Measurements from ENCODE around the gene DNAH1.

- TF ChIP-seq CTCF (CRISPR knock-in tag; IDR thresholded peaks at IDR 0.05) (no peak), CEBPB (IDR thresholded peaks at IDR 0.05; ENCODE audit: borderline replicate concordance, low read depth, low read length) (no peak), NCOA5 (CRISPR knock-in tag; IDR thresholded peaks at IDR 0.05) (no peak), JUND (CRISPR knock-in tag; IDR thresholded peaks at IDR 0.05) (no peak), ATF4 (CRISPR knock-in tag; IDR thresholded peaks at IDR 0.05) (no peak), ZNF24 (IDR thresholded peaks at IDR 0.05) (no peak), ZBTB2 (CRISPR knock-in tag; IDR thresholded peaks at IDR 0.05; ENCODE audit: low read depth) (no peak), POGZ (CRISPR knock-in tag; IDR thresholded peaks at IDR 0.05) (no peak), ZBTB10 (CRISPR knock-in tag; IDR thresholded peaks at IDR 0.05; ENCODE audit: borderline replicate concordance) (no peak), ZNF124 (CRISPR knock-in tag; IDR thresholded peaks at IDR 0.05) (no peak), ZNF274 (CRISPR knock-in tag; IDR thresholded peaks at IDR 0.05) (no peak), ZFYVE20 (CRISPR knock-in tag; IDR thresholded peaks at IDR 0.05; ENCODE audit: borderline replicate concordance, low read depth) (no peak), TEAD2 (CRISPR knock-in tag; IDR thresholded peaks at IDR 0.05) (no peak)
These were observed 86.0 kb downstream of the DNAH1 start for GRCh38 chr3:52402101-52402521.
